Measurements from ENCODE around the gene THRAP3. TPM values are rescaled to one million over a fixed set of nuclear protein-coding genes. Genes with fewer than 3 reads are reported as not detected.
A peak's percentile ranks its signal among the peaks of the same experiment; 100 is the strongest.

The THRAP3 gene
- total RNA-seq, 4 donors from 2014 or later, result 25.8 to 73.7 (median 59.9) TPM

- DNase-seq, result no peak
- peaks cover 3 to 74% (median 18%) of the 10 kb centered on the region in 4 donors for H3K4me1 ChIP-seq
- intact Hi-C loops (cut with DNase I; ENCODE audit: low total_unique reads), result no loop called here
- H3K36me3 ChIP-seq, result peaks cover 0 to 14% (median 5%) of the 10 kb centered on the region in 4 donors
- H3K27ac ChIP-seq, result no peak overlapping the region
- H3K27me3 ChIP-seq, result no peaks in the 10 kb centered on the region
- no peak overlapping the region for H3K4me3 ChIP-seq
- WGBS, 2 donors (ENCODE audit: low coverage in 1 of 2), result 60 to 82% methylated on average over 3 of the region's 3 CpGs
- in situ Hi-C loops (cut with MboI; ENCODE audit: low pct_ligation_motif_present in 1 of 4, low pct_unique_long_range_greater_than_20kb in 1 of 4, low sequenced_read_pairs in 3 of 4), result no loop called here
- TF ChIP-seq EP300 (IDR thresholded peaks at IDR 0.05; ENCODE audit: low read depth) (no peak), CTCF (IDR thresholded peaks at IDR 0.05) (no peak), POLR2AphosphoS5 (IDR thresholded peaks at IDR 0.05) (no peak), POLR2A (IDR thresholded peaks at IDR 0.05) (no peak)
- H3K9me3 ChIP-seq, result no peaks in the 10 kb centered on the region
Measured at GRCh38 chr1:36236302-36236701, 12.1 kb downstream of the THRAP3 start.

GRCh38 chr1:36238433-36238832 lies 14.2 kb downstream of the THRAP3 start:
- no peak for DNase-seq
- Histone ChIP-seq H3K4me3 (no peak overlapping the region), H3K27me3 (no peaks in the 10 kb centered on the region), H3K4me1 (peaks cover 0 to 70% (median 11%) of the 10 kb centered on the region in 4 donors), H3K36me3 (peaks cover 0 to 20% (median 4%) of the 10 kb centered on the region in 4 donors), H3K9me3 (no peaks in the 10 kb centered on the region), H3K27ac (no peak overlapping the region)
- WGBS, 2 donors (ENCODE audit: low coverage in 1 of 2), result 60 to 77% methylated on average over 1 to 2 of the region's 2 CpGs
- intact Hi-C loops (cut with DNase I; ENCODE audit: low total_unique reads), result no loop called here
- in situ Hi-C loops (cut with MboI; ENCODE audit: low pct_ligation_motif_present in 1 of 4, low pct_unique_long_range_greater_than_20kb in 1 of 4, low sequenced_read_pairs in 3 of 4), result no loop called here
- no peak for TF ChIP-seq POLR2A (IDR thresholded peaks at IDR 0.05)
- TF ChIP-seq CTCF (IDR thresholded peaks at IDR 0.05), result no peak
- no peak for TF ChIP-seq EP300 (IDR thresholded peaks at IDR 0.05; ENCODE audit: low read depth)
- no peak for TF ChIP-seq POLR2AphosphoS5 (IDR thresholded peaks at IDR 0.05)

GRCh38 chr1:36239941-36240637 lies 15.8 kb downstream of the THRAP3 start:
- TF ChIP-seq EP300 (IDR thresholded peaks at IDR 0.05; ENCODE audit: low read depth) (no peak), POLR2A (IDR thresholded peaks at IDR 0.05) (no peak), CTCF (IDR thresholded peaks at IDR 0.05) (no peak), POLR2AphosphoS5 (IDR thresholded peaks at IDR 0.05) (no peak)
- H3K4me1 ChIP-seq, result peaks cover 0 to 72% (median 10%) of the 10 kb centered on the region in 4 donors
- in situ Hi-C loops (cut with MboI; ENCODE audit: low pct_ligation_motif_present in 1 of 4, low pct_unique_long_range_greater_than_20kb in 1 of 4, low sequenced_read_pairs in 3 of 4), result no loop called here
- H3K36me3 ChIP-seq, result peaks cover 0 to 13% (median 0%) of the 10 kb centered on the region in 4 donors
- no peak for DNase-seq
- H3K9me3 ChIP-seq, result no peaks in the 10 kb centered on the region
- peak overlapping the region in 3 of 4 donors; percentile 14 to 41 (median 39) for H3K27ac ChIP-seq
- H3K27me3 ChIP-seq, result no peaks in the 10 kb centered on the region
- WGBS, 2 donors (ENCODE audit: low coverage in 1 of 2), result 47 to 54% methylated on average over 3 to 4 of the region's 4 CpGs
- intact Hi-C loops (cut with DNase I; ENCODE audit: low total_unique reads), result no loop called here
- no peak overlapping the region for H3K4me3 ChIP-seq

- DNase-seq, result no peak
- TF ChIP-seq POLR2AphosphoS5 (IDR thresholded peaks at IDR 0.05) (no peak), EP300 (IDR thresholded peaks at IDR 0.05; ENCODE audit: low read depth) (no peak), CTCF (IDR thresholded peaks at IDR 0.05) (no peak)
- in situ Hi-C loops (cut with MboI; ENCODE audit: low pct_ligation_motif_present in 1 of 4, low pct_unique_long_range_greater_than_20kb in 1 of 4, low sequenced_read_pairs in 3 of 4) (no loop called here), intact Hi-C loops (cut with DNase I; ENCODE audit: low total_unique reads) (no loop called here)
- H3K4me3 ChIP-seq, result no peak overlapping the region
- H3K9me3 ChIP-seq, result no peaks in the 10 kb centered on the region
- no peaks in the 10 kb centered on the region for H3K27me3 ChIP-seq
- WGBS, 2 donors (ENCODE audit: low coverage in 1 of 2), result 82 to 92% methylated on average over 1 to 3 of the region's 3 CpGs
- peaks cover 0 to 2% (median 0%) of the 10 kb centered on the region in 4 donors for H3K36me3 ChIP-seq
- H3K4me1 ChIP-seq, result peaks cover 8 to 74% (median 32%) of the 10 kb centered on the region in 4 donors
- H3K27ac ChIP-seq, result peak overlapping the region; percentile 47 to 74 (median 65)
Measured at GRCh38 chr1:36247538-36247937, 23.3 kb downstream of the THRAP3 start.
